Measurements from ENCODE around the gene MTHFD1L.

DNA sequence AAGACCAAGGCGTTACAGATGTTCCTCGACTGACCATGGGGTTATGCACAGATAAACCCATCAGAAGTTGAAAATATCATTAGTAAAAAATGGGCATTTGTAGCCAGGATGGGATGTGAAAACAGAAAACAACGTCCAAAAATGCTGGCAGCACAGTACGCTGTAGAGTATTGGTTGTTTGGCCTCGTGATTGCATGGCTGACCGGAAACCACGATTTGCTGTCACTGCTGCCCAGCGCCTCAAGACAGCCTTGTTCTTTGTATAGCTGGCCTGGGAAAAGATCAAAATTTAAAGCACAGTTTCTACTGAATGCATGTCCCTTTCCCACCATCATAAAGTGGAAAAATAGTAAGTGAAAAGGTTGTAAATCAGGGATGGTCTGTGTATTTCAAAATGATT, 41.9 kb downstream of the MTHFD1L start:
- TF ChIP-seq, protein P1, sequence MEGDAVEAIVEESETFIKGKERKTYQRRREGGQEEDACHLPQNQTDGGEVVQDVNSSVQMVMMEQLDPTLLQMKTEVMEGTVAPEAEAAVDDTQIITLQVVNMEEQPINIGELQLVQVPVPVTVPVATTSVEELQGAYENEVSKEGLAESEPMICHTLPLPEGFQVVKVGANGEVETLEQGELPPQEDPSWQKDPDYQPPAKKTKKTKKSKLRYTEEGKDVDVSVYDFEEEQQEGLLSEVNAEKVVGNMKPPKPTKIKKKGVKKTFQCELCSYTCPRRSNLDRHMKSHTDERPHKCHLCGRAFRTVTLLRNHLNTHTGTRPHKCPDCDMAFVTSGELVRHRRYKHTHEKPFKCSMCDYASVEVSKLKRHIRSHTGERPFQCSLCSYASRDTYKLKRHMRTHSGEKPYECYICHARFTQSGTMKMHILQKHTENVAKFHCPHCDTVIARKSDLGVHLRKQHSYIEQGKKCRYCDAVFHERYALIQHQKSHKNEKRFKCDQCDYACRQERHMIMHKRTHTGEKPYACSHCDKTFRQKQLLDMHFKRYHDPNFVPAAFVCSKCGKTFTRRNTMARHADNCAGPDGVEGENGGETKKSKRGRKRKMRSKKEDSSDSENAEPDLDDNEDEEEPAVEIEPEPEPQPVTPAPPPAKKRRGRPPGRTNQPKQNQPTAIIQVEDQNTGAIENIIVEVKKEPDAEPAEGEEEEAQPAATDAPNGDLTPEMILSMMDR (IDR thresholded peaks at IDR 0.05): no peak
- no peak for TF ChIP-seq POLR2AphosphoS5 (IDR thresholded peaks at IDR 0.05)
